C1 segment of cervical spinal cord (tissue), 14 donors: Measurements from ENCODE around the gene SLC35E2B.
"Not testable (repeated sequence)": the region's sequence is repeated elsewhere in the genome, so short reads cannot be mapped to it uniquely, and the experiment has no call there.

Source experiments
- DNase-seq, 14 donors: peaks; one replicate each; lab custom pipeline; 2025; lab: John Stamatoyannopoulos, UW

The SLC35E2B gene

GRCh38 chr1:1692714-1693647 is at the start of gene SLC35E2B:
SLC35E2B (minus strand) TSS chr1:1692795; CDS start chr1:1676699, 16,096 bp downstream.
- DNase-seq: peak; percentile 38 to 89 (median 82)

GRCh38 chr1:1741013-1741412 is 48.4 kb upstream of the SLC35E2B start:
- DNase-seq: not testable (repeated sequence)

- DNase-seq: not testable (repeated sequence)
Observed at GRCh38 chr1:1738799-1739337, 46.3 kb upstream of the SLC35E2B start.

- not testable (repeated sequence) for DNase-seq
Observed at GRCh38 chr1:1737675-1738590, 45.3 kb upstream of the SLC35E2B start.

- no peak for DNase-seq
Observed at GRCh38 chr1:1732381-1732780, 39.8 kb upstream of the SLC35E2B start.

GRCh38 chr1:1730870-1731269 is 38.3 kb upstream of the SLC35E2B start:
- DNase-seq: no peak

GRCh38 chr1:1730230-1730629 is 37.6 kb upstream of the SLC35E2B start:
- DNase-seq: not testable (repeated sequence)

- DNase-seq: not testable (repeated sequence)
Observed at GRCh38 chr1:1729116-1729816, 36.7 kb upstream of the SLC35E2B start.

GRCh38 chr1:1728308-1729005 is 35.9 kb upstream of the SLC35E2B start:
- DNase-seq: not testable (repeated sequence)

GRCh38 chr1:1727131-1727651 is 34.6 kb upstream of the SLC35E2B start:
- not testable (repeated sequence) for DNase-seq

GRCh38 chr1:1726088-1726487 is 33.5 kb upstream of the SLC35E2B start:
- DNase-seq: not testable (repeated sequence)

GRCh38 chr1:1724035-1724864 is 31.7 kb upstream of the SLC35E2B start, which contains the start of gene CDK11A:
CDK11A (minus strand) TSS chr1:1724357; CDS start chr1:1722818, 1,539 bp downstream.
- peak; percentile 72 to 96 (median 92) for DNase-seq

- DNase-seq: no peak
Observed at GRCh38 chr1:1721201-1721600, 28.6 kb upstream of the SLC35E2B start.

- DNase-seq: not testable (repeated sequence)
Observed at GRCh38 chr1:1715109-1715883, 22.7 kb upstream of the SLC35E2B start.

GRCh38 chr1:1707897-1708296 is 15.3 kb upstream of the SLC35E2B start:
- DNase-seq: not testable (repeated sequence)

GRCh38 chr1:1707241-1707640 is 14.6 kb upstream of the SLC35E2B start:
- DNase-seq: not testable (repeated sequence)

- not testable (repeated sequence) for DNase-seq
Observed at GRCh38 chr1:1705623-1706022, 13.0 kb upstream of the SLC35E2B start.

- not testable (repeated sequence) for DNase-seq
Observed at GRCh38 chr1:1704284-1704957, 11.8 kb upstream of the SLC35E2B start.
